Measurements from ENCODE around the gene DOCK4. TPM values are rescaled to one million over a fixed set of nuclear protein-coding genes. Genes with fewer than 3 reads are reported as not detected.

DOCK4 gene
- polyA plus RNA-seq, 1 donor (not counting 4 experiments of a cell fraction or from before 2014, with no cell fraction given), result 13.9 TPM

GRCh38 chr7:111833466-111833865 lies 372.7 kb downstream of the DOCK4 start:
- H3K4me3 ChIP-seq (ENCODE audit: control insufficient read depth in 2 of 3, extremely low read depth in 1 of 3, insufficient read depth in 2 of 3, low read depth in 1 of 3, low read length in 3 of 3), result no peak overlapping the region
- no peaks in the 10 kb centered on the region for H3K9me3 ChIP-seq (ENCODE audit: control insufficient read depth, low read depth, low read length)
- H3K79me2 ChIP-seq (ENCODE audit: control insufficient read depth, insufficient read depth, low read length), result no peaks in the 10 kb centered on the region
- H2AFZ ChIP-seq (ENCODE audit: control insufficient read depth, low read length), result no peak overlapping the region
- H3K4me2 ChIP-seq (ENCODE audit: control insufficient read depth, extremely low read depth, insufficient read depth, low read depth, low read length), result no peak overlapping the region
- H4K20me1 ChIP-seq (ENCODE audit: control insufficient read depth, extremely low read depth, insufficient read depth, low read length), result no peaks in the 10 kb centered on the region
- H3K9me1 ChIP-seq (ENCODE audit: control insufficient read depth, extremely low read depth, insufficient read depth, low read length), result no peaks in the 10 kb centered on the region
- peaks cover 11% of the 10 kb centered on the region for H3K4me1 ChIP-seq (ENCODE audit: control insufficient read depth, extremely low read depth, insufficient read depth, low read length)
- dilution Hi-C loops (cut with MboI; ENCODE audit: extremely low pct_ligation_motif_present, low sequenced_read_pairs), result no loop called here
- H3K36me3 ChIP-seq (ENCODE audit: control insufficient read depth in 2 of 2, extremely low read depth in 1 of 2, insufficient read depth in 2 of 2, low read length in 2 of 2), result peaks cover 2 to 3% of the 10 kb centered on the region in 2 experiments
- no peaks in the 10 kb centered on the region for H3K27me3 ChIP-seq (ENCODE audit: control insufficient read depth, extremely low read depth, insufficient read depth, low read length)
- FAIRE-seq (no peak), DNase-seq (ENCODE audit: low read depth, low spot score) (no peak)
- no peak overlapping the region for H3K27ac ChIP-seq (ENCODE audit: control insufficient read depth, insufficient read depth, low read length)
- no peak overlapping the region for H3K9ac ChIP-seq (ENCODE audit: control insufficient read depth, extremely low read depth, insufficient read depth, low read length)
- TF ChIP-seq, protein P1, sequence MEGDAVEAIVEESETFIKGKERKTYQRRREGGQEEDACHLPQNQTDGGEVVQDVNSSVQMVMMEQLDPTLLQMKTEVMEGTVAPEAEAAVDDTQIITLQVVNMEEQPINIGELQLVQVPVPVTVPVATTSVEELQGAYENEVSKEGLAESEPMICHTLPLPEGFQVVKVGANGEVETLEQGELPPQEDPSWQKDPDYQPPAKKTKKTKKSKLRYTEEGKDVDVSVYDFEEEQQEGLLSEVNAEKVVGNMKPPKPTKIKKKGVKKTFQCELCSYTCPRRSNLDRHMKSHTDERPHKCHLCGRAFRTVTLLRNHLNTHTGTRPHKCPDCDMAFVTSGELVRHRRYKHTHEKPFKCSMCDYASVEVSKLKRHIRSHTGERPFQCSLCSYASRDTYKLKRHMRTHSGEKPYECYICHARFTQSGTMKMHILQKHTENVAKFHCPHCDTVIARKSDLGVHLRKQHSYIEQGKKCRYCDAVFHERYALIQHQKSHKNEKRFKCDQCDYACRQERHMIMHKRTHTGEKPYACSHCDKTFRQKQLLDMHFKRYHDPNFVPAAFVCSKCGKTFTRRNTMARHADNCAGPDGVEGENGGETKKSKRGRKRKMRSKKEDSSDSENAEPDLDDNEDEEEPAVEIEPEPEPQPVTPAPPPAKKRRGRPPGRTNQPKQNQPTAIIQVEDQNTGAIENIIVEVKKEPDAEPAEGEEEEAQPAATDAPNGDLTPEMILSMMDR (optimal IDR thresholded peaks at IDR 0.05 in 1 of 3, IDR thresholded peaks at IDR 0.05 in 1 of 3, conservative IDR thresholded peaks at IDR 0.05 in 1 of 3; ENCODE audit: extremely low read depth in 1 of 3, insufficient read depth in 2 of 3, low read length in 3 of 3), result no peak
- no peak for TF ChIP-seq EZH2 (IDR thresholded peaks at IDR 0.05; ENCODE audit: low read length)

DNA sequence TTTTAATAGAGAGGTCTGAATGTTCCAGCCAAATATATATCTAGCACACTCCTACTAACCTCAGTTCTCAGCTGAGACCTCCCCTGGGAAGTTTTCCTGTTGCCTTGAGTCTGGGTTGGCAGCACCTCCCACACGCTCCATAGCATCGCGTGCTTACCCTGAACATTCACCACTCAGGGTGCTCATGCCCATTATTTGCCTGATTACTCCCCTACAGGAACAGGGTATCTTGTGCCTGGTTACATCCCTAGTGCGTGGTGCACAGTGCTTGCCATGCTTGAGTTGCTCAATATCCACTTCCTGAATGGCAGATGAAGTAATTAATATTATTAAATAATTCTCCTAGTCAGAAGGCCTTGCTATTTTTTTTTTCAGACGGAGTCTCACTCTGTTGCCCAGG lies 374.0 kb downstream of the DOCK4 start:
- FAIRE-seq, result no peak

More for the DNA sequence above, 374.0 kb downstream of the DOCK4 start:
- no peaks in the 10 kb centered on the region for H3K79me2 ChIP-seq (ENCODE audit: control insufficient read depth, insufficient read depth, low read length)
- H3K9me3 ChIP-seq (ENCODE audit: control insufficient read depth, low read depth, low read length), result no peaks in the 10 kb centered on the region
- H3K9me1 ChIP-seq (ENCODE audit: control insufficient read depth, extremely low read depth, insufficient read depth, low read length), result no peaks in the 10 kb centered on the region
- peaks cover 2 to 3% of the 10 kb centered on the region in 2 experiments for H3K36me3 ChIP-seq (ENCODE audit: control insufficient read depth in 2 of 2, extremely low read depth in 1 of 2, insufficient read depth in 2 of 2, low read length in 2 of 2)
- no peak overlapping the region for H3K4me3 ChIP-seq (ENCODE audit: control insufficient read depth in 2 of 3, extremely low read depth in 1 of 3, insufficient read depth in 2 of 3, low read depth in 1 of 3, low read length in 3 of 3)
- no peak overlapping the region for H3K27ac ChIP-seq (ENCODE audit: control insufficient read depth, insufficient read depth, low read length)
- no peak overlapping the region for H2AFZ ChIP-seq (ENCODE audit: control insufficient read depth, low read length)
- DNase-seq (ENCODE audit: low read depth, low spot score), result no peak
- no peaks in the 10 kb centered on the region for H3K27me3 ChIP-seq (ENCODE audit: control insufficient read depth, extremely low read depth, insufficient read depth, low read length)
- H4K20me1 ChIP-seq (ENCODE audit: control insufficient read depth, extremely low read depth, insufficient read depth, low read length), result no peaks in the 10 kb centered on the region
- dilution Hi-C loops (cut with MboI; ENCODE audit: extremely low pct_ligation_motif_present, low sequenced_read_pairs), result no loop called here
- H3K9ac ChIP-seq (ENCODE audit: control insufficient read depth, extremely low read depth, insufficient read depth, low read length), result no peak overlapping the region
- H3K4me2 ChIP-seq (ENCODE audit: control insufficient read depth, extremely low read depth, insufficient read depth, low read depth, low read length), result no peak overlapping the region
- peaks cover 18% of the 10 kb centered on the region for H3K4me1 ChIP-seq (ENCODE audit: control insufficient read depth, extremely low read depth, insufficient read depth, low read length)
- TF ChIP-seq, protein P1 (optimal IDR thresholded peaks at IDR 0.05 in 1 of 3, IDR thresholded peaks at IDR 0.05 in 1 of 3, conservative IDR thresholded peaks at IDR 0.05 in 1 of 3; ENCODE audit: extremely low read depth in 1 of 3, insufficient read depth in 2 of 3, low read length in 3 of 3), result no peak
- TF ChIP-seq EZH2 (IDR thresholded peaks at IDR 0.05; ENCODE audit: low read length), result no peak
